Fibroblast of lung (primary cell): Measurements from ENCODE around the gene DDIT4. TPM values are rescaled to one million over a fixed set of nuclear protein-coding genes. Genes with fewer than 3 reads are reported as not detected.

Experiments
- DNase-seq, 2 donors: peaks; one replicate each; pipeline versions ENCODE4 v3.0.0 to v3.0.0-alpha.2; 2010; ENCODE audit warnings: low read depth in 2 of 2
- H2AFZ ChIP-seq: 2 replicates; pipeline ENCODE4 v1.5.1; 2012; ENCODE audit warnings: low read length, control low read depth, inconsistent platforms
- H3K27ac ChIP-seq: 2 replicates; pipeline ENCODE4 v1.5.1; 2011; ENCODE audit warnings: low read length, control low read depth; ENCODE audit not compliant: insufficient read depth
- H3K27me3 ChIP-seq: 2 replicates; pipeline ENCODE4 v1.5.1; 2011; ENCODE audit warnings: mild to moderate bottlenecking, low read length; ENCODE audit not compliant: control insufficient read depth, insufficient read depth
- H3K36me3 ChIP-seq: 2 replicates; pipeline ENCODE4 v1.5.1; 2011; ENCODE audit warnings: low read length; ENCODE audit not compliant: control insufficient read depth, insufficient read depth
- H3K4me1 ChIP-seq: 2 replicates; pipeline ENCODE4 v1.5.1; 2011; ENCODE audit warnings: low read length; ENCODE audit not compliant: control insufficient read depth, insufficient read depth; ENCODE audit errors: extremely low read depth
- H3K4me2 ChIP-seq: 2 replicates; pipeline ENCODE4 v1.5.1; 2011; ENCODE audit warnings: low read length, control low read depth; ENCODE audit not compliant: insufficient read depth; ENCODE audit errors: extremely low read depth
- H3K4me3 ChIP-seq, 4 experiments: fragments of 200-600 bp in 1 of 4; sonication (generic) in 1 of 4; replicated peaks in 1 of 4; 2 replicates each; pipeline ENCODE4 v1.5.1; 2011 to 2016; ENCODE audit warnings: low read length in 4 of 4, low read depth in 3 of 4, mild to moderate bottlenecking in 3 of 4, control low read depth in 2 of 4, inconsistent platforms in 1 of 4, mixed read lengths in 1 of 4; ENCODE audit not compliant: insufficient read depth in 1 of 4; ENCODE audit errors: control extremely low read depth in 1 of 4
- H3K79me2 ChIP-seq: 2 replicates; pipeline ENCODE4 v1.5.1; 2012; ENCODE audit warnings: mild to moderate bottlenecking, low read length, inconsistent platforms; ENCODE audit not compliant: control insufficient read depth, insufficient read depth
- H3K9ac ChIP-seq: 2 replicates; pipeline ENCODE4 v1.5.1; 2011; ENCODE audit warnings: mild to moderate bottlenecking, low read length, control low read depth; ENCODE audit not compliant: insufficient read depth
- H3K9me3 ChIP-seq: 2 replicates; pipeline ENCODE4 v1.5.1; 2012; ENCODE audit warnings: low read depth, low read length; ENCODE audit not compliant: control insufficient read depth, insufficient read depth
- H4K20me1 ChIP-seq: 2 replicates; pipeline ENCODE4 v1.5.1; 2011; ENCODE audit warnings: low read length; ENCODE audit not compliant: control insufficient read depth, insufficient read depth; ENCODE audit errors: extremely low read depth
- CTCF ChIP-seq, 2 donors: IDR thresholded peaks in 1 of 2; conservative IDR thresholded peaks in 1 of 2; 1 replicate in 1 of 2; 2 replicates in 1 of 2; pipeline ENCODE4 v1.5.1; 2011 to 2012; ENCODE audit warnings: low read length in 2 of 2, control low read depth in 1 of 2, inconsistent platforms in 1 of 2, low read depth in 1 of 2, mild to moderate bottlenecking in 1 of 2
- EZH2 ChIP-seq: IDR thresholded peaks from 2 replicates; pipeline ENCODE4 v1.5.1; 2012; ENCODE audit warnings: low read length, control low read depth, mild to moderate bottlenecking; ENCODE audit errors: missing control alignments
- polyA plus RNA-seq, 2 donors: library from polyadenylated mRNA; depleted of rRNA in 1 of 2; stranded (reverse) in 1 of 2; unstranded in 1 of 2; fragments of >200 nt; gene quantifications; 2 replicates each; pipeline ENCODE4 v1.2.1, GENCODE V29; 2011 to 2012; ENCODE audit warnings: missing spikeins in 1 of 2
- total RNA-seq: library from RNA; depleted of rRNA; stranded (reverse); fragments of >200 nt; gene quantifications from 2 replicates; pipeline ENCODE4 v1.2.1, GENCODE V29; 2014

DDIT4 gene
- total and polyA plus RNA-seq, 2 donors (not counting 1 experiment from before 2014, with no cell fraction given) = 51.3 to 662 TPM

DNA sequence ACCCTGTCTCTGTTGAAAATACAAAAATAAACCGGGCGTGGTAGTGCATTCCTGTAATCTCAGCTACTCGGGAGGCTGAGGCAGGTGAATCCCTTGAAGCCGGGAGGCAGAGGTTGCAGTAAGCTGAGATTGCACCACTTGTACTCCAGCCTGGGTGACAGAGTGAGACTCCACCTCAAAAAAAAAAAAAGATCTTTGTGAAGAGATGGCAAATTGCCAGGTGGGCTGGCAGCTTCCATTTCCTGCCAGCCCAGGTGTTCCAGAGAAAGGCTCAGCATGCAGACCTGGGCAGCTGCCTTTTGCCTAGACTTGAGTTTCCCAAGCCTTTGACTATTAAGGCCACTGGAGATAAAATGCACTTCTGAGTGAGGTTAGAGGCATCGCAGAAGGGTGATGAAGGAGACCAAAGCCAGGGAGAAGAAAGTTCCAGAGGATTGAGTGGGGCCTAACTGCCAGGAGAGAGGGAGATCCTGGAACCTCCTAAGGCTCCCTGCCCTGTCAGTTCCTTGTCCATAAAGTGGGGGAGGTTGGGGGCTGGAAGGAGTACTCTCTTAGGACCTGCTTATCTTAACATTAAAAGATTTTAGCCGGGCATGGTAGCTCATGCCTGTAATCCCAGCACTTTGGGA lies 10.0 kb upstream of the DDIT4 start:
- Histone ChIP-seq H3K9ac (no peak overlapping the region), H3K4me1 (peaks cover 19% of the 10 kb centered on the region), H3K79me2 (no peaks in the 10 kb centered on the region), H3K4me3 (no peak overlapping the region), H3K36me3 (no peaks in the 10 kb centered on the region), H2AFZ (no peak overlapping the region), H4K20me1 (no peaks in the 10 kb centered on the region), H3K27ac (no peak overlapping the region), H3K9me3 (no peaks in the 10 kb centered on the region), H3K27me3 (no peaks in the 10 kb centered on the region), H3K4me2 (no peak overlapping the region)
- DNase-seq = no peak
- TF ChIP-seq CTCF (conservative IDR thresholded peaks at IDR 0.05 in 1 of 2, IDR thresholded peaks at IDR 0.05 in 1 of 2; ENCODE audit: low read depth in 1 of 2, low read length in 2 of 2) (no peak), EZH2 (no peak)

DNA sequence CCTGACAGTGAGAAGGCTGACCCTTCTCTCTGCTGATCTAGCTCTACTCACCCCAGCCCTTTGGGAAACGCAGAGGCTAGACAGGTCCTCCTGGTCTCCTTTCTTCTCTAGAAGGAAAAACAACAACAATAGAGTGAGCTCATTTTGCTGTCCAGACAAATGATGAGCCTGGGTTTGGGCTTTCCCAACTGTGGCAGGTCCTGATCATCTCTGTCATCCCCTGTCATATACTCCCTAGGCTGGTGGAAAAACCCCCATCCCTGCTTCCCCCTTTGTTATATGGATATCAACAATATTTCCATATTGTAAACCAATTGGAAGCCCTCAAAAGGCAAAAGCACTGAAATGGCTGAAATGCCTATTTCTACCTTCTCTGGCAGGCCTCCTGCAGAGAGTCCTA lies 9.2 kb upstream of the DDIT4 start:
- no peak overlapping the region for H3K27ac ChIP-seq
- no peaks in the 10 kb centered on the region for H3K27me3 ChIP-seq
- no peaks in the 10 kb centered on the region for H4K20me1 ChIP-seq
- no peak overlapping the region for H3K4me2 ChIP-seq
- no peak for TF ChIP-seq CTCF (conservative IDR thresholded peaks at IDR 0.05 in 1 of 2, IDR thresholded peaks at IDR 0.05 in 1 of 2; ENCODE audit: low read depth in 1 of 2, low read length in 2 of 2)
- no peak for TF ChIP-seq EZH2
- H3K4me1 ChIP-seq = peaks cover 16% of the 10 kb centered on the region
- H3K9ac ChIP-seq = no peak overlapping the region
- no peak overlapping the region for H3K4me3 ChIP-seq
- no peaks in the 10 kb centered on the region for H3K36me3 ChIP-seq
- no peak overlapping the region for H2AFZ ChIP-seq
- H3K79me2 ChIP-seq = no peaks in the 10 kb centered on the region
- DNase-seq = no peak
- no peaks in the 10 kb centered on the region for H3K9me3 ChIP-seq

- no peaks in the 10 kb centered on the region for H4K20me1 ChIP-seq
- DNase-seq = no peak
- H3K27me3 ChIP-seq = no peaks in the 10 kb centered on the region
- H3K36me3 ChIP-seq = no peaks in the 10 kb centered on the region
- no peak overlapping the region for H2AFZ ChIP-seq
- H3K4me1 ChIP-seq = peaks cover 7% of the 10 kb centered on the region
- H3K4me3 ChIP-seq = no peak overlapping the region
- no peak overlapping the region for H3K27ac ChIP-seq
- no peak overlapping the region for H3K4me2 ChIP-seq
- no peaks in the 10 kb centered on the region for H3K9me3 ChIP-seq
- no peak overlapping the region for H3K9ac ChIP-seq
- no peaks in the 10 kb centered on the region for H3K79me2 ChIP-seq
- no peak for TF ChIP-seq EZH2
- TF ChIP-seq CTCF (conservative IDR thresholded peaks at IDR 0.05 in 1 of 2, IDR thresholded peaks at IDR 0.05 in 1 of 2; ENCODE audit: low read depth in 1 of 2, low read length in 2 of 2) = no peak
Measured at GRCh38 chr10:72265508-72265907, 8.2 kb upstream of the DDIT4 start.
